Ecto neural progenitor cell (in vitro differentiated cells): Measurements from ENCODE around the gene TMEM232.

Experiments used
- DNase-seq: peaks from one replicate; pipeline ENCODE4 v3.0.0-alpha.2; 2018; ENCODE audit warnings: low spot score

Gene TMEM232

GRCh38 chr5:110517396-110517795 lies 209.1 kb downstream of the TMEM232 start:
- no peak for DNase-seq

DNA sequence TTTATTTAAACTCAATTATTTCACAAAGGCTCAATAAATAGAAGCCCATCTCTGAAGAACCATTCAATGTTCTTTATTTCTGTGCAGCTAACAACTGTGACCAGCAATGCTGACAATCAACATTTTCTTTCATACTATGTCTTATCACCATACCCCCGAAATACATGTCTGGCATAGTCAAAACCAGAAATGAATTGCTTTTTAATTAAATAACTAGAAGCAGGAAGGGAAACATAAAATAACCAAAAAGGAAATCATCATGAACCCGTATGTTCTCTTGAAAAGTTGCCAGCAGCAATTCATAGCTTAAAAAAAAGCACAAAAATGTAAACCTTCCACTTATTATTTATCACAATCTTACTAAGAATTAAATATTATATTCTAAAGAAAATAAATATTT lies 212.4 kb downstream of the TMEM232 start:
- DNase-seq: no peak

- no peak for DNase-seq
Observed at GRCh38 chr5:110512266-110512665, 214.2 kb downstream of the TMEM232 start.

DNA sequence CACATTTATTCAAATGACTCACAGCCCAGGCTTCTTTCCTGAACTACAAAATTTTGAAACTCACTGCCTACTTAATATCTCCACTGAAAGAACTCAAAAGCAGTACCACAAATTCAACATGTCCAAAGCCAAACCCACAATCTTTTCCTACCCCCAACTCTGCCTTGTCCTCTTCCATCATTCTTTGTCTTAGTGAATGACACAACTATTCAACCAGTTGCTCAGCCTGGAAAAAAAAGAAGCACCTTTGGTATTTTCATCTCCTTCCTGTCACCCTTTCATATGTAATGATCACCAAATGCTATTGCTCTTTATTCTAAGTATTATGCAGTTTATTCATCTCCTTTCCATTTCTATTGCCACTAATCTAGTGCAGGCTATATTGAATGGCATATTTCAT lies 216.3 kb downstream of the TMEM232 start:
- no peak for DNase-seq

GRCh38 chr5:110507972-110508371 lies 218.5 kb downstream of the TMEM232 start:
- no peak for DNase-seq

DNA sequence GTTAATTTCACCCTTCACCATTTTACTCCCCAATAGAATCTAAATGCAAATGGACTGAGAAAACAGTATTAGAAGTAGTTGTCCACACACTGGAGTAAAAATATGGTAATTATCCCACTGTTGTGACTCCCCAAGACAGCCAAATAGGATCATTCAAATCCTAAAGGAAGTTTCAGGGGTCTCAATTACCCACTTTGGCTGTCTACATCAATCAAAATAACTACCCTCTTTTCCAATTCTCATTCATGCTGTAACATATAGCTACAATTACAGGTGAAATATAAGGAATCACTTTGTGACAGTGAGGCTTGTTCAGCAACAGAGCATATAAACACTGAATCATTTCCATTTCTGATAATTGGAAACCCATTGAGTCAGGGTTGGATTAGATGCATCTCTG lies 220.1 kb downstream of the TMEM232 start:
- DNase-seq: no peak

GRCh38 chr5:110496276-110496675 lies 230.2 kb downstream of the TMEM232 start:
- no peak for DNase-seq

GRCh38 chr5:110492446-110492845 lies 234.0 kb downstream of the TMEM232 start:
- no peak for DNase-seq

- no peak for DNase-seq
Observed at GRCh38 chr5:110478895-110479294, 247.6 kb downstream of the TMEM232 start.

DNA sequence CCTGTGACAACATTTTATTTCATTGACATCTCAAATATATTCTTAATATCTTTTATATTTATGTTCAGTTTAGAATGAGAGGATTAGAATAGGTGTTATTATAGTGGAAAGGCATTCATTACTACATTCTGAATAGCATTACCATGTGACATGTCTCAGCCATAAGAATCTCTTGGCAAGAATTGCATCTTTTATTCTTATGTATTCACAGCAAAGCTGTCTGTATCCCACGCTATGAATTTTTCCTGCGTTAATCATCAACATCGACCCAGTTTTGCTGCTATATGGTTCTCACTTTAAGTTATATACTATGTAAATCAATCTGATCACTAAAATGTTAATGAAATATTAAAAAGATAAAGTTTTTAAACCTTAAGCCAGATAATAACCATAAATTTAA lies 248.6 kb downstream of the TMEM232 start:
- no peak for DNase-seq

DNA sequence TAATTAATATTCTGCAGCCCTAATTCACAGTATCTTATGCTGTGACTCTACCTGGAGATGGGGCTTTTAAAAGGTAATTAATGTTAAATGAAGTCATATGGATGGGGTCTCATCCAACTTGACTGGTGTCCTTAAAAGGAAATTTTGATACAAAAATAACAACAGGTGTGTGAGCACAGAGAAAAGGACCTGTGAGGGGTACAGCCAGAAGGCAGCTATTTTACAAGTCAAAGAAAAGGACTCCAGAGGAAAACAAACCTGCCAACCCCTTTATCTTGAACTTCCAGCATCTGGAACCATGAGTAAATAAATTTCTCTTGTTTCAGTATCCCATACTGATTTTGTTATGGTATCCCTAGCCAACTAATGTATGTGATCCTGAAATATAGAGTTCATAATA lies 250.3 kb downstream of the TMEM232 start:
- no peak for DNase-seq

DNA sequence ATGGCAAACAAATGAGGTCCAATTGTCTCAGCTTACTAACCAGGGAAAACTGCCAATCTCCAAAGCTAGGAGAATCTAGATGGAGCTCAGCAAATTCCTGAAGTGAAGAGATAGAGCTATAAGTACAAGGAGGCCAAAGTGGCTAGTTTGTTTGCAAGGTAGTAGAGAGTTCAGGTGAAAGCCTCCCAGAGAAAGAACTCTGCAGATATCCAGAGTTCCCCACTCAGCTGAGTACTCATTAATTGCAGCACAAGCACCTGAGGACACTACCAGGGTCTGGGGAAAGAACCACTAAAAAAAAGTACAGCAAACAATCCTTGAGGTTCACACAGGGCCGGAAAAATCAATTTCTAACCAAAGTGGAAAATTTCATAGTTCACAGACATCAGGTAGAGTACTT lies 250.9 kb downstream of the TMEM232 start:
- no peak for DNase-seq

DNA sequence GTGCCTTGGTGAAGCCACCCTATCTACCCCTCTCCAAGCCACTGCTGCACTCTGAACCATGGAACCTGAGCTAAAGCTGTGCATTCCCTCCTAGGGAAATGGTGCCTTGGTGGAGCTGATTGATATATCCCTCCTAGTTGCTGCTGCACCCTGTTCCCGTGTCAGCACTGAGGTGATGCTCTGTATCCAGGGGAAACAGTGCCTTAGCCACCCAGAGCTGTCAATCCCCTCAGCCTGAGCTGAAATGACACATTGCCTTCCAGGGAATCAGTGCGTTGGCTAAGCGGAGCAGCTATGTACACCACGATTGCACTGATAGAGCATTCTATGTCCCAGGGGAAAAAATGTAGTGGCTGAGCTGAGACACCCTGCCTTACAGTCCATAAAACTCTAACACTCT lies 257.0 kb downstream of the TMEM232 start:
- DNase-seq: no peak

DNA sequence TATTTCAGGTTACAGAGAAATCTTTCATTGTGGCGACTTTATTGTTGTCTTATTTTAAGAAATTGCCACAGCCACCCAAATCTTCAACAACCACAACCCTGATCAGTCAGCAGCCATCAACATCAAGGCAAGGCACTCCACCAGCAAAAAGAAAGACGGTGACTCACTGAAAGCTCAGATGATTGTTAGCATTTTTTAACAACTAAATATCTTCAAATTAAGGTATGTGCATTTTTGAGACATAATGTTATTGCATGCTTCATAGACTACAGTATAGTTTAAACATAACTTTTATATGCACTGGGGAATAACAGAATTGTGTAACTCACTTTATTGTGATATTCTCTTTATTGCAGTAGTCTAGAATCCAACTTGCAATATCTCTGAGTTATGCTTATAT lies 263.4 kb downstream of the TMEM232 start:
- DNase-seq: no peak

GRCh38 chr5:110460837-110461236 lies 265.6 kb downstream of the TMEM232 start:
- DNase-seq: no peak

DNA sequence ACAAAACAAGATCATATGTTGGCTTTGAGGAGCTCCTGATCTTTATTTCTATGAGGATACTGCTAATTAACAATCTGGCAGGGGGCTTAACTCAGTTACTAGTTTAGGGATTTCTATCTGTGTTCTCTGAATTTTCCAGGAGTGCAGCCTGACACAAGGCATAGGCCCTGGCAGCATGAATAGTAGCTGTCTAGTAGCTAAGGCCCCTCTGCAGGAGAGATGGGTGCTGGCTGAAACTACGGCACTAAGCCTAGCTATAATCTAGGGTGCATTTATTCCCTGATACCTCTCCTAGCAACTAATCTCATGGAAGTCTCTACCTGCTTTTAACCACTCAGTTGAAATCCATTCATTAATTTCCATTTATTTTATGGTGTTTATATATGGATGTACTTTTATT lies 268.2 kb downstream of the TMEM232 start:
- no peak for DNase-seq

GRCh38 chr5:110442856-110443255 lies 283.6 kb downstream of the TMEM232 start:
- no peak for DNase-seq

DNA sequence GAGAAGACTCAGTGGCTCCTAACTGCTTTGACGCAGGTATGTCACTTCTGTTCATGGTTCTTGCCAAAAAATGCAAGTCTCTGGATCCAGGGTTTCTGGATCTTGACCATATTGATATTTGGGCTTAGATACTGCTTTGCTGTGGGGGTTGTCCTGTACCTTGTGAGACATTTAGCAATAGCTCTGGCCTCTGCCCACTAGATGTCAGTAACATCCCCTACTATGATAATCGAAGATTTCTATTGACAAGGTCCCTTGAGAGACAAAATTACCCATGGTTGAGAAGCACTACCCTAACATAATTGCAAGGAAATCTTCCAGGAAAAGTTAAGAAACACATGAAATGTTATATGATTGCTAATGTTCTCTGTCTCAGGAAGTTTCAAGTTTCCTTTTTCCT lies 285.4 kb downstream of the TMEM232 start:
- no peak for DNase-seq

DNA sequence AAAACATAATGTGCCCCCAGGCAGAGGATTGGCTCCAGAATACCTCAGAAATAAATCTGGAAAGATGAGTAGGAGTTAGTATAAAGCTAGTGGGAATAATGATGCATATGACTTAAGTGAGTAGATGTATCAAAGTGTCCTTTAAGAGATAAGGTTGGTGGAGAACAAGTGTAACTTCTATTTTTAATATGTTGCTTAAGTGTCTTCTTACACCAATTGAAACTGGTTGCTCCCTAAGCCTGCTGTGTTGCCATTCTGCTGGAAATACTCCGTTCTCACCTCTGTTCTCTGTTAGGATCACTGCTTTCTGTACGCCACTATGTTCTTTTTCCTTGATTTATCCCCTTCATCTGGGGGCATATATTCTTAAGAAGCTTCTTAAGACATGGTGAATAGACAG lies 286.4 kb downstream of the TMEM232 start:
- no peak for DNase-seq

DNA sequence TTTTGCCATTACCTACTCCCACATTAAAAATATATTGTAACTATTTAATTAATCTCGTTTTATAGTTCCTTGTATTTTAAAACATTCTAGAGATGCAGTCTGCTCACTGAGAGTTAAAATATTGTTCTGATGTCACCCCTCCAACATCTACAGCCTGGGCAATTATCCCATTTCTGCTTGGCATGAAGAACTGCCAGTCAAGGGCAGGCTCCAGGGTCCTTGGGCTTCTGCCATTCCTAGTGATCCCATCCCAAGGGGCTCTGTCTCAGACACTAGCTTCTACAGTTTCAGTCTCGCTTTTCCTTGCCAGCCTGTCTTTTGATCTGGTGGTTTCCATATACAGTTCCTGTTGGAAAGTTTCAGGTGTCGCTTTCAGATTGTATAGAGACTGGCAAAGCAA lies 287.2 kb downstream of the TMEM232 start:
- no peak for DNase-seq

DNA sequence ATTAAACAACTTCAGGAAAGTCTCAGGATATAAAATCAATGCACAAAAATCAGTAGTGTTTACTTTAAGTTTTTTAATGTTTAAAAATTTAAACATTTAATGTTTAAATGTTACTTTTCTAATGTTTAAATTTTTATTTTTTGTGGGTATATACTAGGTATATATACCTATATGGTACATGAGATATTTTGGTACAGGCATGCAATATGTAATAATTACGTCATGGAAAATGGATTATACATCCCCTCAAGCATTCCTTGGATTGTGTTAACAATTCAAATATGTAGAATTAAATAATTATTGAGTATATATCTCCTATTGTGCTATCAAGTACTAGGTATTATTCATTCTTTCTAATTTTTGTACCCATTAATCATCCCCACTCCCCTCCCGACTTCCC lies 291.3 kb downstream of the TMEM232 start:
- no peak for DNase-seq

DNA sequence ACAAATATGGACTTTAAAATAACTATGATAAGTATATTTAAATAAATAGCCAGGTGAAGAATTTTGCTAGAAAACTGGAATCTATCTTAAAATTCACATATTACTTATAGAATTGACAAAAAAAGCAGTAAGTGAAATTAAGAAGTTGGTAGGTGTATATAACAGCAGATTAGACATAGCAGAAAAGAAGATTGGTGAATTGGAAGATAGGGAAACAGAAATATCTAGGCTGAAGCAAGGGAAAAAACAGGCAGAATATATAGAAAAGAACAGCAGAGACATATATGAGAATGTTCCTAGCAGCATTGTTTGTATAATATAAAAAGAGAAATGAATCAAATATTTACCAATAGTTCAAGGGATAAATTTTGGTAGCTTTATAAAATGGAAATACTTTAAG lies 294.9 kb downstream of the TMEM232 start:
- no peak for DNase-seq

DNA sequence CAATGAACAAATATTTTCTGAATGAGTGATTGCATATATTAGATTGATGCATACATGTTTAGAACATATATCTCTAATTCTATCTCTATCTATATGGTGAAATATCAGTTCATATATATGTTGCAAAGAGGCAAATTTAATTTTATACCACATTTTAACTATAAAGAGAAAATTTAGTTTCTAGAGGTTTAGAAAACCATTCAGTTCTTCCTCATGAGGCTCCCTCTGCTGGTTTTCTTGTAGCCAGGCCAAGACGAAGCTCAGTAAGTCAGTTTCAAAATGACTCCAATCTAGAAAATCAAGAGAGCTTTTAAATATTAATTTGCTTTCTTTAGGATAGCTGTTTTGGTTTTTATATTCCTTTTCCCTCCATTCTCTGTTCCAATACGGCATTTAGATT lies 312.1 kb downstream of the TMEM232 start:
- no peak for DNase-seq

- DNase-seq: no peak
Observed at GRCh38 chr5:110413856-110414255, 312.6 kb downstream of the TMEM232 start.

- DNase-seq: no peak
Observed at GRCh38 chr5:110409571-110409970, 316.9 kb downstream of the TMEM232 start.
